AG04450 (cell line): Measurements from ENCODE around the gene CCDC141. TPM values are rescaled to one million over a fixed set of nuclear protein-coding genes. Genes with fewer than 3 reads are reported as not detected.

Experiments
- CTCF ChIA-PET: fragments of 300-600, 350-600 bp; formaldehyde crosslinking; extraction: SDS; loops from one replicate; lab custom pipeline; 2022; ENCODE audit warnings: antibody characterized with exemption, inconsistent platforms; lab: Charles Lee
- POLR2A ChIA-PET: fragments of 350-600 bp; formaldehyde crosslinking; extraction: SDS; loops from one replicate; lab custom pipeline; 2021; ENCODE audit warnings: antibody characterized with exemption, inconsistent platforms; lab: Yijun Ruan, JAX
- DNase-seq: peaks from one replicate; pipeline ENCODE4 v3.0.0-alpha.2; 2011; ENCODE audit warnings: low read depth, low spot score
- H3K27ac ChIP-seq: one replicate; pipeline ENCODE4 v1.5.1; 2012; ENCODE audit warnings: low read depth, low read length, control low read depth
- H3K27me3 ChIP-seq: one replicate; pipeline ENCODE4 v1.6.0; 2012; ENCODE audit warnings: low read length; ENCODE audit not compliant: control insufficient read depth, insufficient read depth
- H3K4me3 ChIP-seq: 2 replicates; pipeline ENCODE4 v1.5.1; 2011; ENCODE audit warnings: mild to moderate bottlenecking, low read depth, low read length, control low read depth
- H3K9me3 ChIP-seq: 2 replicates; pipeline ENCODE4 v1.5.1; 2012; ENCODE audit warnings: low read length; ENCODE audit not compliant: control insufficient read depth, insufficient read depth
- polyA plus RNA-seq: library from polyadenylated mRNA; depleted of rRNA; stranded (reverse); fragments of >200 nt; gene quantifications from 2 replicates; pipeline ENCODE4 v1.2.3, GENCODE V29; 2011
- TF ChIP-seq, protein P1 (sequence below): IDR thresholded peaks from 2 replicates; pipeline ENCODE4 v1.5.1; 2011; ENCODE audit warnings: low read depth, low read length, control low read depth, inconsistent platforms

Gene CCDC141
- polyA plus RNA-seq, 1 experiment: not detected

DNA sequence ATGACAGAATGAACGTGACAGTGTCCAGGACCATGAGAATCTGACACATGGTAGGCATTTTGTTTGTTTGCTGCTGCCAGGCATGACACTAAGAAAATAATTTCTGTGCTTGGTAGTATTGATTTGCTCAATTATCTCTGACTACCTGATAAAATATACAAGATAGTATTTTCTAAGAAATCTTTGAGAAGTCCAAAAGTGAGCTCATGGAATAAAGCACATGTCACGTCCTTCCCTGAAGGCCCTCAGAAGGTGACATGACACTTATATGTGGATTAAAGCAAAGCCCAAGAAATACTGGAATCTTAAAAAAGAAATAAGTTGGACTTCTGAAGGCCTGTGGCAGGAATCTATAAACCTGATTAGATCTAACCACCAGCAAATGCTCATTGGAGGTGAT lies 238.9 kb downstream of the CCDC141 start:
- no peaks in the 10 kb centered on the region for H3K27me3 ChIP-seq
- ChIA-PET POLR2A (no interaction called here), CTCF (interaction anchor here (0.8 to 0.9 kb wide), 2 partner anchors 16 to 904 kb away, joined by 3 to 4 read pairs; no protein-coding TSS in a partner anchor)
- H3K4me3 ChIP-seq: no peak overlapping the region
- TF ChIP-seq, protein P1, sequence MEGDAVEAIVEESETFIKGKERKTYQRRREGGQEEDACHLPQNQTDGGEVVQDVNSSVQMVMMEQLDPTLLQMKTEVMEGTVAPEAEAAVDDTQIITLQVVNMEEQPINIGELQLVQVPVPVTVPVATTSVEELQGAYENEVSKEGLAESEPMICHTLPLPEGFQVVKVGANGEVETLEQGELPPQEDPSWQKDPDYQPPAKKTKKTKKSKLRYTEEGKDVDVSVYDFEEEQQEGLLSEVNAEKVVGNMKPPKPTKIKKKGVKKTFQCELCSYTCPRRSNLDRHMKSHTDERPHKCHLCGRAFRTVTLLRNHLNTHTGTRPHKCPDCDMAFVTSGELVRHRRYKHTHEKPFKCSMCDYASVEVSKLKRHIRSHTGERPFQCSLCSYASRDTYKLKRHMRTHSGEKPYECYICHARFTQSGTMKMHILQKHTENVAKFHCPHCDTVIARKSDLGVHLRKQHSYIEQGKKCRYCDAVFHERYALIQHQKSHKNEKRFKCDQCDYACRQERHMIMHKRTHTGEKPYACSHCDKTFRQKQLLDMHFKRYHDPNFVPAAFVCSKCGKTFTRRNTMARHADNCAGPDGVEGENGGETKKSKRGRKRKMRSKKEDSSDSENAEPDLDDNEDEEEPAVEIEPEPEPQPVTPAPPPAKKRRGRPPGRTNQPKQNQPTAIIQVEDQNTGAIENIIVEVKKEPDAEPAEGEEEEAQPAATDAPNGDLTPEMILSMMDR: no peak
- DNase-seq: no peak
- no peak overlapping the region for H3K27ac ChIP-seq
- H3K9me3 ChIP-seq: no peaks in the 10 kb centered on the region

DNA sequence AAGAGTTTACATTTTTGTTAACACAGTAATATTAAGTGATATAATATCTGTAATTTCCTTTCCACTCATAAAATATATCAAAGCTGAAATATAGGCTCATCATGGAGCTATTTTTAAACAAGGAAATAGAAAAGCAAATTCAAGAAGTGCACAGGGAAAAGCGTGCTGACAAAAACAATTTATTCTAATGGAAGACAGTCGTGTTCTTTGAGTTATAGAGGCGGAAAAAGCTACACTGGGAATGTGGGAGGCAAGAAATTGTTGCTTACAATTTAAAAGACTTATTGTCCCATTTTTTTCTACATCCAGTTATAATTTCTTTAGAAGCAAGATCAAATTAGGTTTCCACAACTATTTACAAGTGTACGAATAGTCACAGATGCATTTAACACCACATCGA lies 239.5 kb downstream of the CCDC141 start:
- TF ChIP-seq, protein P1: no peak
- Histone ChIP-seq H3K9me3 (no peaks in the 10 kb centered on the region), H3K27ac (no peak overlapping the region), H3K4me3 (no peak overlapping the region), H3K27me3 (no peaks in the 10 kb centered on the region)
- CTCF ChIA-PET: no interaction called here
- DNase-seq: no peak
- POLR2A ChIA-PET: no interaction called here

DNA sequence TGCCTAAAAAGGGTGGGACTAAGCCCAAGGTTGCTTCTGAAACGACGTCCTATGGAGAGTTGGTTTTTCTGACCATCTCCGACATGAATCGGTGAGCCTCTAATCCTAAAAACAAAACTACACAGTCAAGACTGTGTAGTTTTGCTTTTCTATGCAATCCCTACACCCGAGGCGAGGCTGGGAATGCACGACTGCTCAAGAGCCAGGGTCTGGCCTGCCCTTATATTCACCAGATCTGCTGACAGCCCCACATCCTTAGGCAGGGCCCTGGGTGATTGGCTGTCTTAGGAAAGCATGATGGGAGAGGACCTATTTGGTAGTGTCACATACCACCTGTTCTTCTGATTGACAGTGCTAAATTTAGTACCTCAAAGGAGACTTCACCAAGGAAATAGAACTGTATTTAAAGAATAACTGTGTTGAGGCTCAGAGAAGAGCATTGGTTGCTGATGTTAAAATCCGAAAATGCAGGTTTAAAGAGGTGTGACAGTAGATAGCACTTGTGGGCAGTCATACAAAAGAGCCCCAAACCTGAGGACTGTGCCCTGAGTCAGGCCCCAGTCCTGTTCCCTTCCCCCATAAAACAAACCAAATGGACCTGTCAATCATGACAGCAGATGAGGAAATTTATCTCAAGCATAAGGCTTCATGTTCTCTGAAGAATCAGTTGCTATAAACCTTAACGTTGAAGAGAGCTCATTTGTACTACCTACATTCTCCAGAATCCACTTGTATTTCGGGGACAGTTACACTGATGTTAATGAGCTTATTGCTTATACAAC lies 242.5 kb downstream of the CCDC141 start, which contains the start of gene TTN:
TTN (minus strand) TSS at position 197 of the 782 bp plus-strand sequence. CDS start 2,781 bp downstream, outside the sequence.
- CTCF ChIA-PET: interaction anchor here (1.1 to 3.4 kb wide), 2 partner anchors 12 kb away, joined by 4 to 12 read pairs; no protein-coding TSS in a partner anchor
- Histone ChIP-seq H3K27me3 (no peaks in the 10 kb centered on the region), H3K4me3 (no peak within 1 kb of the TSS), H3K9me3 (no peaks in the 10 kb centered on the region), H3K27ac (no peak within 1 kb of the TSS)
- TF ChIP-seq, protein P1: no peak
- no peak for DNase-seq
- POLR2A ChIA-PET: no interaction called here

DNA sequence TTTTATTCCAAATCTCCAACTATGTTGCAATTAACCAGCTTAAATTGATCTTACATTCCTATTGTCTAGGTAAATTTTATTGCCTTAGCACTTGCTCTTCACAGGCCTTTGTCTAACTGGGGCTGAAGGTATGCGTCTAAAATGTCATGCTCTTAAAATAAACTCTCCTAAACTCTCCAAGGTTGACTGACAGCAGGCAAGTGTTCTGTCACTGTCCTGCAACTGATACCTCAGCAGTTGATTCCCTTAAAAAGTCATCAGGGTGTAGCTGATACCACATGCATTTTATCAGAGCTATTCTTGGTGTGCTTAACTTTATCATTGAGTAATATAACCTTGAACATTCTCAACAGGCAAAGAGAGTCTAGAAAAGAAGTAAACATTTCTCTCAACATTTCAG lies 243.4 kb downstream of the CCDC141 start:
- CTCF ChIA-PET: interaction anchor here (3.4 kb wide), 1 partner anchor 11 kb away, joined by 12 read pairs; no protein-coding TSS in a partner anchor
- no peak for DNase-seq
- Histone ChIP-seq H3K27ac (no peak overlapping the region), H3K4me3 (no peak overlapping the region), H3K9me3 (no peaks in the 10 kb centered on the region), H3K27me3 (no peaks in the 10 kb centered on the region)
- POLR2A ChIA-PET: no interaction called here
- TF ChIP-seq, protein P1: no peak

DNA sequence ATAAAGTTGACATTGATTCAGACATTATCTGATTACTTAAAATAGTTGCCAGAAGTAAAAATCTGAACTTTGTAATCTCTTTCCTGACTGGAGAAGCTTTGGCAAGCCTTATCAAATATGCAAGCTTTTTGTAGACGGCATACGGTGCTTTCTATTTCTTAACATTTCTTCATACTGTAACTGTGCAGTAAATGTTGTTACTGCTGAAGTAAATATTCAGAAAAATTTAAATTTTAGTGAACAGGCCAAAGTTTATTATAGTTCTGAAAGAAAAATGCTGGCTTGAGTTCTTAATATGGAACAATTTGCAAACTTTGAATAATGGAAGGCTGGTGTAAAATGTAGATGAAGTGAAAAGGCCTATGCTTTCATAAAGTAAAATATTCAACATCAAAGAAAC lies 244.5 kb downstream of the CCDC141 start:
- TF ChIP-seq, protein P1: no peak
- DNase-seq: no peak
- Histone ChIP-seq H3K27me3 (no peaks in the 10 kb centered on the region), H3K27ac (no peak overlapping the region), H3K4me3 (no peak overlapping the region), H3K9me3 (no peaks in the 10 kb centered on the region)
- POLR2A ChIA-PET: no interaction called here
- CTCF ChIA-PET: interaction anchor here (0.6 to 3.4 kb wide), 5 partner anchors 10 to 324 kb away, joined by 3 to 12 read pairs (median 4); no protein-coding TSS in a partner anchor
